GM19455 (cell line): ENCODE measurements around the gene KLHDC1.
"Not testable (repeated sequence)": the region's sequence is repeated elsewhere in the genome, so short reads cannot be mapped to it uniquely, and the experiment has no call there.

Experiments
- ATAC-seq: cut with Tn5 transposase; IDR thresholded peaks from one replicate; pipeline ENCODE4 v1.9.1; 2021; ENCODE audit not compliant: unreplicated experiment

Gene KLHDC1, protein sequence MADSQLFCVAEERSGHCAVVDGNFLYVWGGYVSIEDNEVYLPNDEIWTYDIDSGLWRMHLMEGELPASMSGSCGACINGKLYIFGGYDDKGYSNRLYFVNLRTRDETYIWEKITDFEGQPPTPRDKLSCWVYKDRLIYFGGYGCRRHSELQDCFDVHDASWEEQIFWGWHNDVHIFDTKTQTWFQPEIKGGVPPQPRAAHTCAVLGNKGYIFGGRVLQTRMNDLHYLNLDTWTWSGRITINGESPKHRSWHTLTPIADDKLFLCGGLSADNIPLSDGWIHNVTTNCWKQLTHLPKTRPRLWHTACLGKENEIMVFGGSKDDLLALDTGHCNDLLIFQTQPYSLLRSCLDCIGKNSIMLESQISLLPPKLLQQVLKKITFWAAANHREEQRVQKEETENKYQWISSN

DNA sequence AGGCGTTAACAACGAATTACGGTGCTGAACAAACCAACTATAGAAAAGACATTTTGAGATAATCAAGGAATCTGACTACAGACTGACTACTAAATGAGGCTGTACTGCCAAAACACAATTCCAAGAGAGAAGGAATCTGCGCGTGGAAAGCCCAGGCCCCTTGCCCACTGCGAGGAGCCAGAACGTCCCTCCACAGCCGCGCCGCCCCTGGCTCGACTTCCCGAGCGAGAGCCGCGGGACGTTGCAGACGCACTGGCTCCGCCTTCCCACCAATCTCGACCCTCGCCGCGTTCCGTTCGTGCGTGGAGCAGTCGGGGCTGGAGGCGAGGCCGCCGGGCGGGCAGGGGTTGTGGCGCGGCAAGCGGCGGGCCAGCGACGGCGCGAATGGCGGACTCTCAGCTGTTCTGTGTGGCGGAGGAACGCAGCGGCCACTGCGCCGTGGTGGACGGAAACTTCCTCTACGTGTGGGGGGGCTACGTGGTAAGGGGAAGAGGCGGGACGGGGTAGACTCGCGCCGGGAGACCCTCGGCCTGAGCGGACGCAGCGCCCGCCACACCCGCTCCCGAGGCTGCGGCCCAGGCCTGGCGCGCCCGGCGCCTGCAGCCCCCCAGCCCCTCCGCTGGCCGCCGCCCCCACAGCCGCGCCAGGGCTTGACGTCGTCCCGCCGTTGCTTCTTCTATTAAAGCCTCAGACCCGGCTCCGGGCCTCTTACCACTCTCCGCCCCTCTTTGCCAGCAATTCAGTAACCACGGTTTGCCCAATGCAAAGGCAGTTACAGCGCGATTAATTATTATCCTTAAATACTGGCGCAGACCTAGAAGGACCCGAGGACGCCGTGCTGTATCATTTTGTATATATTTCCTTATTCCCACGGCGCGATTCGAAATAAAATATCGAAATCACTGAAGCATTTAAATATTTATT, at the start of gene KLHDC1:
KLHDC1 (plus strand) TSS at position 310 of the 924 bp plus-strand sequence; CDS start at position 385, 75 bp downstream.
- ATAC-seq: peak; percentile 60

DNA sequence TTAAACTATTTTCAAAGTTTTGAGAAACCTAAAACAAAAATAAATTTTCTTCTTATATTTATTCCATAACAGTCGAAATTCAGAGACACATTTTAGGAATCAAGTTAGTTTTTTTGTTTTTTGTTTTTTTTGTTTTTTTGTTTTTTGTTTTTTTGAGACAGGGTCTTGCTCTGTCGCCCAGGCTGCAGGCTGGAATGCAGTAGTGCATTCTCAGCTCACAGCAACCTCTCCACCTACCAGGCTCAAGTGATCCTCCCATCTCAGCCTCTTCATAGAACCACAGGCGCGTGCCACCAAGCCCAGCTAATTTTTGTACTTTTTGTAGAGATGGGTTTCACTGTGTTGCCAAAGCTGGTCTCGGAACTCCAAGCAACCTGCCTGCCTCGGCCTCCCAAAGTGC, 39.4 kb upstream of the KLHDC1 start:
- no peak for ATAC-seq

DNA sequence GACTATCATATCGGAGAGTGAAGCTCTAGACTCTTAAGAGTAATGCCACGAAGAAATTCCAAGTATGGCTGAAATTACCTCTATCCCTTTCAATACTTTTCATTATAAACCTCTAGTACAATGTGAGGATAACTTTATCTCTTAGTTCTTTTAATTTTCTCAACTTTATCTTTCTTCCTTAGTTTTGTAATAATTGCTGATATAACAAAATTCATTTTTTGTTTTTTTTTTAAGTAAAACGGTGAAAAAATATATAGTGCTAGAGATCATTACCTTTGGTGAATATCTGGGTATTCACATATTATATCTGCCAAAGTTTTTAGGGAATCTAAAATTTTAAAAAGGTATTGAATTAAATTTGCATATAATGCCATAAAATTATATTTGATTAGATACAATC, 38.4 kb upstream of the KLHDC1 start:
- no peak for ATAC-seq

DNA sequence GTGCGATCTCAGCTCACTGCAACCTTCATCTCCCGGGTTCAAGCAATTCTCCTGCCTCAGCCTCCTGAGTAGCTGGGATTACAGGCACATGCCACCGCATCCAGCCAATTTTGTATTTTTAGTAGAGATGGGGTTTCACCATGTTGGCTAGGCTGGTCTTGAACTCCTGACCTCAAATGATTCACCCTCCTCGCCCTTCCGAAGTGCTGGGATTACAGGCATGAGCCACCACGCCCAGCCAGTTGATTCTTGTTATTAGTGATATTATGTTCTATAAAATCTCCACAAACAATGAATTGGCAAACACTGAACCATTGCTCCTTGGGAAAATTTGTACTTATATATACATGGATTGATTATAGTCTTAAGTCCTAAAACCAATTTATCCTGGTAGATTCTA, 35.4 kb upstream of the KLHDC1 start:
- not testable (repeated sequence) for ATAC-seq

DNA sequence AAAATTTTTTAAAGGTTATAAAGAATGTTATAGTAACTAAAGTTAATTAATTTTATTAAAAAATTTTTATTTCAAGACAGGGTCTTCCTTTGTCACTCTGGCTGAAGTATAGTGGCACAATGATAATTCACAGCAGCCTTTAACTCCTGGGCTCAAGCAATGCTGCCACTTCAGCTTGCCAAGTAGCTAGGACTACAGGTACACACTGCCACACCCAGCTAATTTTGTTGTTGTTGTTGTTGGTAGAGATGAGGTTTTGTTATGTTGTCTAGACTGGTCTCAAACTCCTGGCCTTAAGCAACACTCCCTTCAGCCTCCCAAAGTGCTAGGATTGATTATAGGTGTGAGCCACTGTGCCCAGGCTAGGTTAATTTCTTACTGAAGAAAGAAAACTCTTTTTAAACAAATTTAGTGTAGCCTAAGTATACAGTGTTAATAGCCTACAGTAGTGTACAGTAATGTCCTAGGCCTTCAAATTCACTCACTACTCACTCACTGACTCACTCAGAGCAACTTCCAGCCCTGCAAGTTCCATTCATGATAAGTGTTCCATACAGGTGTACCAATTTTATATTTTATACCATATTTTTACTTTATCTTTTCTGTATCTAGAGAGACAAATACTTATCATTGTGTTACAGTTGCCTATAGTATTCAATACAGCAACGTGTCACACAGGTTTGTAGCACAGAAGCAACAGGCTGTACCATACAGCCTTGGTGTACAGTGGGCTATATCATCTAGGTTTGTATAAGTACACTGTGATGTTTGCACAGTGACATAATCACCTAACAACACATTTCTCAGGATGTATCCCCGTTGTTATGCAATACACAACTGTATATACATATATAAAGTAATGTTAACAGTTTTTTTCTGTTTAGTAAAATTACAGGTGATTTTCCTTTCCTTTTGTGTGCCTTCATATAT, 33.1 kb upstream of the KLHDC1 start:
- no peak for ATAC-seq

DNA sequence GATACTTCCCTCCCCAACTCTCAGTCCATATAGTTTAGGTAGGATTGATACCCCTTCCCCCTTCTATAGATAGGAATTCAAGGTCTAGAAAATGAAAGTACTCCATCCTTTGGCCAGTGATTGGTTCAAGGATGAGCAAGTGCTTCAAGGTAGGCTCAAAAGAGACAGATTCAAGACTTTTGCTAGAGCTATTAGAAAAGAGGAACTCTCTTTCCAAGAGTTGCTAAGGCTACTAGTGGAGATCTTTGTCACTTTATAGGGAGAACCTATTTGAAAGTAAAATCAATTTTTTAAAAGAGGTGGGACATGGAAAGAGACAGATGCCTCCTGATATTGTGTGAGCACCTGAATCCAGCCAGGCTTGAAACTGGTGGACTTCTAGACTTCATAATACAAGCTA, 22.4 kb upstream of the KLHDC1 start:
- no peak for ATAC-seq

DNA sequence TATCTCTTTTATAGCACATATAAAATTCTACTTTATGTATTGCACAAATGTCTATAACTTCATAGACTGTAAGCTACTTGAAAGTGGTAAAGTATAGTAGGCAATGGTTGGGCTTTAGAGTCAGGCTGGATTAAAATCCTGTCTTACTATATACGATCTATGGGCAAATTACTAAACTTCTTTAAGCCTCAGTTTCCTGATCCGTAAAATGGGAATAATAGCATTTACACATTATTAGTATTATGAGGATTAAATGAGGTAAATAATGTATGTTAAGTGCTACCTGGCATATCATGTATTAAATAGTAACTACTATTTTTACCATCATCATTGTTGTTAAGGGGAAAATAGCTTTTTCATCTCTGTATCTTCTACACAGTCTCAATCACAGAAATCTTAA, 19.3 kb upstream of the KLHDC1 start:
- no peak for ATAC-seq

DNA sequence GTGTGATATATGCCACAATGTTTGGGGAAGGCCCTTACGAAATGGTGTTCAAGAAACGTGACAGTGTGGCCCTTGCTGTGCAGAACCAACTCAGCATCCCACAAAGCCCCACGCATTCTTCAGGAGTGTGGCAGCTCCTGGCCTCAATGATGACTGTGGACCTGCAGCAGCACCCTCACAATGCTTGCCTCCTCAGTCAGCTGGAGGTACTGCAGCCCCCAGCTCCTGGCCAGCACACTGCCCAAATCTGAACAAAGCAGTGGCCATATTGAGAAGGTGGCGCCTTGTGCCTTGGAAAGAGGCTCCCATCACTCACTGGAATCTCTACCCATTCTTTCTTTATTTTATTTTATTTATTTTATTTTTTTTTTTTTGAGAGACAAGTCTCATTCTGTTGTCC, 15.3 kb upstream of the KLHDC1 start:
- no peak for ATAC-seq

DNA sequence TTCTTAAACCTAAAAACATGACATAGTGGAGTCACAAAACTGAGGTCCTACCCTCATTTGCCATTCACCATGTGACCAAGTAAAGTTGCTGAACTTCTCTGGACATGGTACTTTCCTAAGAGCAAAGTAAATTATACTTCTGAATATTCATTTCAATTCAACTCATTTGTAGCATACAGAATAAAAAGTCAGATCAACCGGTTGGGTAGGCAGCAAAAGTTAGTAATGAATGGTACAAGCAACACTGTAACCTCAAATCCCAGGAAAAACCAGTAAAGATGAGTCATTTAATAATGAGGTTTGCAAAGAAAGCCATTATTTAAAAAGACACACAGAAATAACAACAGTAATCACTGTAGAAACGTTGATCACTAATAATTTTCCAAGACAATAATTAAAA, 13.6 kb upstream of the KLHDC1 start:
- ATAC-seq: no peak

DNA sequence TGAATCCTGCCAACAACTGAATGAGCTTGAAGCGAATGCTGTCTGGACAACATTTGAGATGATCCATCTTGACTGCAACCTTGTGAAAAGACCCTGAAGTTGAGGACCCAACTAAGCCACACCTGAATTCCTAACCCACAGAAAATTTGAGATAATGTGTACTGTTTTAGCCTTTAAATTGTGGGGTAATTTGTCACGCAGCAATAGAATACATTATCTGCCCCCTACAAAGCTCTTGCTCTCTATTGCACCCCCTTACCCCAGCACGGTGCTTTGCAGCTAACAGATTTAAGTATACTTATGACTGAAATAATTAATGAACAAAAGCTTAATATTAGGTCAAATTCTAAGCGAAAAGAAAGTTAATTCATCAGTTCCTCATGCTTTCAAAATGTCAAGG, 6.5 kb upstream of the KLHDC1 start:
- ATAC-seq: no peak

DNA sequence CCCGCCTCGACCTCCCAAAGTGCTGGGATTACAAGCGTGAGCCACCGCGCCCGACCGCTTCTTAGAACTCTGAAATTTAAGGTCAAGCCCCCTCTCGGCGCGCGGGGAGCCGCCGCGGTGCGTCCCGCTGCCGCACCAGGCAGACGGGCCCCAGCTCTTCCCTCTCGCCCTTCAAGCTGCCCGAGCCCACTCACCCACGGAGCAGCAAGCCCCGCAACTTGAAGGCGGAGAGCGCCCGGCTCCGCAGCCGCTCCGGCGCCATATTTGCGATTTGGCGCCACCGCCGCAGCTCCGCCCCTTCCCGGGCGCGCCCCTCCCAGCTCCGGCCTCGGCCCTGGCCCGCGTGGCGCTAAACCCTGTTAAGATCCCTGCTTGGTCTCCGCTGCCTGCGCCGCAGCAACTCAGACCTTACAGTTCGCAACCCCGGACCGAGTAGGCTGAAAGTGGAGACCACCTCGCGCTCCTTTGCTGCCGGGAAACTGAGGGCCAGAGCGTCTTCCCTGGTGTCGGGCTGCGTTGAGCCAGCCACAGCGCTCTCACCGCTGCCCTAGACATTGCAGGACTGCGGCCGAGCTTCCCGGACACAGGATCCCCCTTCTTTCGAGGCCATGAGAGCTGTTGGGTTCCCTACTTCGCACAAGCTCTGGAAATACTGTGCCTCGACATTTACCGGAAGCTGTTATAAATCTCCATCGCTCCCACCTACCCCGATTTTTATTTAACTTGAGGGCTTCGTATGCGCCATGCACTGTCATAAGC, 4.8 kb upstream of the KLHDC1 start, which contains the start of gene POLE2:
POLE2 (minus strand) TSS at position 273 of the 759 bp plus-strand sequence; CDS start at position 262, 11 bp downstream.
- peak; percentile 91 for ATAC-seq

DNA sequence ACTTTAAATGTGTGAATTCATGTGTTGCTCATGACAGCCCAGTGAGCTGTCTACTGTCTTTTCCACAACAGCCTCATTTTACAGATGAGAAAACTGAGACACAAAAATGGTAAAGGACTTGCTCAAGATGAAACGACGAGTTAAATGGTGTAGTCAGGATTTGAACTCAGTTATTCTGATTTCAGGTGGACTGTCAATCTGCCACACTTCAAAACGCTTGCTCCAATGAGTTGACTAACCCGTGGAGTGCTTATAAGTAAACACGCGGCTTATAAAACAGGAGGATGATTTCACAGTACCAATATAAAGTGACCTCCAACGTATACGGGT, 4.3 kb upstream of the KLHDC1 start:
- no peak for ATAC-seq

DNA sequence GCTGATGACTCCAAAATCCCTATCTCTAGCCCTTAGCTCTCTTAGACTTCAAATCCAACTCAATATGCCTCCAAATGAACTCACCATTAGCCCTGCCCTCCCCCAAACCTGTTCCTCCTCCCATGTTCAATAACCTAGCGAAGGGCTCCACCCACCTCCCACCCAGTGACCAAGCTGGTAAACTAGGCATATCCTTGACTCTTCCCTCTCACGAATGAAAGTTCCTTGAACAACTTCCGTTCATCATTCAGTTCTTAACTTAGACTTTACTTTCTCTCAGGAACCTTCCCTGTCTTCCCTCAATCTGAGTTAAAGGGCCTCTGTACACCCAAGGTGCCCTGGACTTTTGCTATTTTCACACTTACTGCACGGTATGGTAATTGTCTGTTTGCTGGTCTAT, 1.9 kb upstream of the KLHDC1 start:
- no peak for ATAC-seq

DNA sequence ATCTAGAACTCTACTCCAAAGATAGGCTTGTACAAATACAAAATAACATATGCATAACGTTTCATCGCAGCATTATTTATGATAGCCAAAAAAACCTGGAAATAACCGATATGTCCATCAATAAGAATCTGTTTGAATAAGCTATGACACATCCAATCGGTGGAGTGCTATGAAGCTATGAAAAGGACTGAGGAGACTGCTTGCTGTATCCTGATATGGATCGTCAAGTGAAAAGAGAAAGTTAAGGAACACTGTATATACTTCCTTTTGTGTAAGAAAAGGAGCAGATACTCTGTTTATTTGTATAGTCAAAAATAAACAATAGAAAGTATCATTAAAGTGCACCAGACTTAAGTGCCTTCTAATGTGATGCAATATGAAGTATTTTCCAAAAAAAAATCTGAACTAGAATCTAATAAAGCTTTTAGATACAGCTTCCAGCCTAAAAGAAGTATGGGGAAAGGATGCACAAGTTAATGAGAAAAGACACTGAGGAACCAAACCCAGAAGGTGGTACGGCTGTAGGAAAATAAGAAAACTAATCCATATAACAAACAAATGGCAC, 645 bp upstream of the KLHDC1 start:
- ATAC-seq: no peak

DNA sequence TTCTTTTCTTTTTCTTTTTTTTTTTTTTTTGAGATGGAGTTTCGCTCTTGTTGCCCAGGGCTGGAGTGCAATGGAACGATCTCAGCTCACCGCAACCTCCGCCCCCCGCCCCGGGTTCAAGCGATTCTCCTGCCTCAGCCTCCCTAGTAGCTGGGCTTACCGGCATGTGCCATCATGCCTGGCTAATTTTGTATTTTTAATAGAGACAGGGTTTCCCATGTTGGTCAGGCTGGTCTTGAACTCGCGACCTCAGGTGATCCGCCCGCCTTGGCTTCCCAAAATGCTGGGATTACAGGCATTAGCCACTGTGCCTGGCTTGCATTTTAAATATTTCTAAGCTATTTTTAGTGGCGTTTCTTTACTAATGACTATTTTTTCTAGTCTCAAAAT, 810 bp downstream of the KLHDC1 start:
- not testable (repeated sequence) for ATAC-seq

DNA sequence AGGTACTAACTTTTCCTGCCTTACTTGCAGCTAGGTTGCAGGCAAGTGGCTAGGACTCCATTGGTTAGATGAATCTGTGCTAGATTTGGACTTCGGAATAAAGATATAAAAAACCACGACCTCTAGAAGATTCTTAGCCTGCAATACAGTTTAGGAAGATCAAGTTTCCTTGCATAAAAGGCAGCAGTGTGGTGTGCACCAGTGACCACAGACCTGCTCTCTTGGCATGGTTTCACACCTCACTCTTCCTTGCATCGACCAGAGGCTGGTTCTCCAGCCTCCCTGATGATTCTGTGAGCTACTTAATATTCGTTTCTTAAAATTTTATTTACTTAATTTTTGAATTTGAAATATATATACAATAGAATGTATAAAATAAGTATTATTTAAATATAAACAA, 9.8 kb downstream of the KLHDC1 start:
- ATAC-seq: no peak

DNA sequence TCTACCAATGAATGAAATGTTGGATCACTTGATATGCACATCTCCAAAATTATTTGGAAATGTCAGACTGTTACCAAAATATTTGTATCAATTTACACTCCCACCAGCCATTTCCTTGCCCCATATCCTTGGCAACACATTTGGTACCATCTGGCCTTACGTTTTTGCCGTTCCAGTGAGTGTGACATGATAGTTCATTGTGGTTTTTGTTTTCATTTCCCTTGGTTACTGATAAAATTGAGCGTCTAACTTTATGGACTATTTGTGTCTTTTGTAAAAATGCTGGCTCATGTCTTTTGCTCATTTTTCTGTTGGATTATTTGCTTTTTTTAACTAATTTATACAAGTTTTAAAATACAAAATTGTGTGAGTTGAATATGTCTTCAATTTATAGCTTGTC, 11.0 kb downstream of the KLHDC1 start:
- ATAC-seq: no peak

DNA sequence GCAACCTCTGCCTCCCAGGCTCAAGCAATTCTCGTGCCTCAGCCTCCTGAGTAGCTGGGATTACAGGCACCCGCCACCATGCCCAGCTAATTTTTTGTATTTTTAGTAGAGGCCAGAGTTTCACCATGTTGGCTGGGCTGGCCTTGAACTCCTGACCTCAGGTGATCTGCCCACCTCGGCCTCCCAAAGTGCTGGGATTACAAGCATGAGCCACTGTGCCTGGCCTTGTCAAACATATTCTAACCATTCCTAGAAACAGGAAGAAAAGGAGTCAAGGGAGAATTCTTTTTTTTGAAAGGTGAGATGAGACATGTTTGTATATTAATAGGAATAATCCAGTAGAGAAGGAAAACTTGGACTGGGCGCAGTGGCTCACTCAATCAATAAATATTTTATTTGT, 11.6 kb downstream of the KLHDC1 start:
- not testable (repeated sequence) for ATAC-seq

DNA sequence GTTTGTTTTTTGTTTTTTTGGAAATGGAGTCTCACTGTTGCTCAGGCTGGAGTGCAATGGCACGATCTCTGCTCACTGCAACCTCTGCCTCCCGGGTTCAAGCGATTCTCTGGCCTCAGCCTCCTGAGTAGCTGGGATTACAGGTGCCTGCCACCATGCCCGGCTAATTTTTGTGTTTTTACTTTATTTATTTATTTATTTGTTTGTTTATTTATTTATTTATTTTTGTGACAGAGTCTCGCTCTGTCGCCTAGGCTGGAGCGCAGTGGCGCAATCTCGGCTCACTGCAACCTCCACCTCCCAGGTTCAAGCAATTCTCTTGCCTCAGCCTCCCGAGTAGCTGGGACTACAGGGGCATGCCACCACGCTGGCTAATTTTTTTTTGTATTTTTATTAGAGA, 18.1 kb downstream of the KLHDC1 start:
- ATAC-seq: not testable (repeated sequence)

DNA sequence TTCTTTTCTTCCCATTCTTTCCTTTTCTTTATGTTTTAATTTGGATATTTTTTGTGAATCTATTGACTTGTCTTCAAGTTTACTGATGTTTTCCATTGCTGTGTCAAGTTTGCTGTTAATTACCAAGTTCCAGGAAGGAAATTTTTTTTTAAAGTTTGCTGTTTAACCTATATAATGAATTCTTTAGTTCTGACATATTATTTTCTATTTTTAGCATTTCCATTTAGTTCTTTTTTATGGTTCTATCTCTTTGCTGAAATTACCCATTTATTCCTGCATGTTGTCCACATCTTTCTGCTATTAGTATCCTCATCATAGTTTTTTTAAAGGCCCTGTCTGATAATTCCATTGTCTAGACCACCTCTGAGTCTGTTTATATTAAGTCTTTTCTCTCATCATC, 27.8 kb downstream of the KLHDC1 start:
- no peak for ATAC-seq
